ENCODE data around the gene NR1D1. TPM values are rescaled to one million over a fixed set of nuclear protein-coding genes. Genes with fewer than 3 reads are reported as not detected.

The NR1D1 gene
- total RNA-seq, 2 experiments from 2014 or later: 5.5 to 5.8 TPM

DNA sequence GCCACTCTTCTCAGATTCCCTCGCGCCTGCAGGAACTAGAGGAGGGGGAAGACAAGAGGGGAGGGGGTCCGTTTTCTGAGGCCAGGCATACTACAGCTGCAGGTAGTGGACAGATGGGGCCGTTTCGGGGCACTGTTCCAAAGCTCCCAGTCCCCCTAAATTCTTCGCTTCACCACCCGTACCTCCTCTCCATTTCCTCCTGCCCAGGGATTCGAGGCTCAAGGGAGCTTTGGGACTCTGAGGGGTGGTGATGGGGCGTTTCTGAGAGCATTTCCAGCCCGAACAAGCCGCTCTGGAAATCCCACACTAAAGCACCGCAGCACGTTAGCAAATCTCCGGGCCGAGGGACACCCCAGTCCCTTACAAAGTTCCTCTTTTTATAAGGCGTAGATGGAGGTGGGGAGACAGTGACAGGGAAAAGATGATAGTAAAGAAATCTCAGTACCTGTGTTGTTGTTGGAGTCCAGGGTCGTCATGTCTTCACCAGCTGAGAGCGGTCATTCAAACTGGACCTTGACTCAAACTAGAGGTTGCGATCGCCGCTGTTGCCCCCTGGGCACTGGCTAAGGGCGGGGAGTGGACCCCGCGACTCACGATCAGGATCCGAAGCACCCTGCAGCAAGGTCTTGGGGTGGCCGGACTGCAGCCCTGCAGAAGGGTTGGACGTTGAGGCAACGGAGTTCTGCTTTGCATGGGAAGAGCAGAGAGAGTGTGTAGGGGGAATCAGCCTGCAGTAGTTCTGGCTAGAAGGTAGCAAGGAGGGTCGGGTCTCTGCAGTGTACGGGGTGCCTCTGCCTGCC lies 570 bp downstream of the NR1D1 start:
- peaks cover 37% of the 10 kb centered on the region for H3K36me3 Mint-ChIP-seq (ENCODE audit: low read depth)
- CTCF ChIA-PET: interaction anchor here (0.6 to 8.5 kb wide), 15 partner anchors 10 to 120 kb away, joined by 3 to 97 read pairs (median 4); partner anchors contain the start of genes CASC3 and PSMD3

DNA sequence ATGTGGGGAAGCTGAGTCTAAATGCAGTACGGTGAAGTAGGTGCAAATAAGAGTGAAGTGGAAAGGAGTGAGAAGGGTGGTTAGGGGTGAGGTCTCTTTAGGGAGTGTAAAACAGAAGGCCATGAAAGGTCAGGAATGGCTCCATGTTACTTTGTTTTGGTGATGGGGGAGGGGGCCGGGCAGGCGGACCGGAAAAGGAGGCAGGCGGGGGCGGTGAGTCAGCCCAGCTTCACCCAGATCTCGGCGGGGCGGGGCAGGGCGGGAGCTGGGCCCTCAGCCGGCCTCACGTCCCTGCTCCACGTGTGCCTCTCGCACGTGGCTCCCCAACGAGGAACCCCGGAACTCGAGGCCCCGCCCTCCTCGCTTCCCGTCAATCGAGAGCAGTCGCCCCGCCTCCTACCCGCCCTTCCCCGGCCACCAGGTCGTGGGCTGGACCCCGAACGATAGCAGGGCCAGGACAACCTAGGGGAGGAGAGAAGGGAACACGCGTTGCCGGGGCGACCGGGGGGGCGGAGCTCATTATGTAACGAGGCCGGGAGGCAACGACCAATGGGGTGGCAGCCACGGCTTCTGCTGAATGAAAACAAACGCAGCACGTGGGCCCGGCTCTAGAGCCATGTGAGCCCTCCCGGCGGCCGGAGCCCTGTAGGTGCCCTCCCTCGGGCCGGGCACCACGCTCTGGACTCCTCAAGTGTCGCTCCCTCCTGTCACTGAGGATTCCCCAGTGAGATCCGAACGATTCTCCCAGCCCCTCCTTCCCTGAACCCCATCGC lies 1.4 kb downstream of the NR1D1 start:
- Mint-ChIP-seq H3K4me1 (peaks cover 87% of the 10 kb centered on the region), H3K27me3 (no peaks in the 10 kb centered on the region), H3K4me3 (peak overlapping the region; percentile 82), H3K36me3 (ENCODE audit: low read depth) (peaks cover 44% of the 10 kb centered on the region), H3K27ac (peak overlapping the region; percentile 91), H3K9me3 (no peaks in the 10 kb centered on the region)
- CTCF ChIA-PET: interaction anchor here (0.6 to 8.5 kb wide), 14 partner anchors 9 to 368 kb away, joined by 3 to 97 read pairs (median 4); partner anchors contain the start of genes MIEN1 and PSMD3
- DNase-seq: peak; percentile 96
- POLR2A ChIA-PET: no interaction called here

More for the DNA sequence above, 570 bp downstream of the NR1D1 start:
- no peaks in the 10 kb centered on the region for H3K9me3 Mint-ChIP-seq
- POLR2A ChIA-PET: no interaction called here
- H3K27ac Mint-ChIP-seq: peak overlapping the region; percentile 91
- no peaks in the 10 kb centered on the region for H3K27me3 Mint-ChIP-seq
- H3K4me1 Mint-ChIP-seq: peaks cover 88% of the 10 kb centered on the region
- peak overlapping the region; percentile 82 for H3K4me3 Mint-ChIP-seq
- no peak for DNase-seq

DNA sequence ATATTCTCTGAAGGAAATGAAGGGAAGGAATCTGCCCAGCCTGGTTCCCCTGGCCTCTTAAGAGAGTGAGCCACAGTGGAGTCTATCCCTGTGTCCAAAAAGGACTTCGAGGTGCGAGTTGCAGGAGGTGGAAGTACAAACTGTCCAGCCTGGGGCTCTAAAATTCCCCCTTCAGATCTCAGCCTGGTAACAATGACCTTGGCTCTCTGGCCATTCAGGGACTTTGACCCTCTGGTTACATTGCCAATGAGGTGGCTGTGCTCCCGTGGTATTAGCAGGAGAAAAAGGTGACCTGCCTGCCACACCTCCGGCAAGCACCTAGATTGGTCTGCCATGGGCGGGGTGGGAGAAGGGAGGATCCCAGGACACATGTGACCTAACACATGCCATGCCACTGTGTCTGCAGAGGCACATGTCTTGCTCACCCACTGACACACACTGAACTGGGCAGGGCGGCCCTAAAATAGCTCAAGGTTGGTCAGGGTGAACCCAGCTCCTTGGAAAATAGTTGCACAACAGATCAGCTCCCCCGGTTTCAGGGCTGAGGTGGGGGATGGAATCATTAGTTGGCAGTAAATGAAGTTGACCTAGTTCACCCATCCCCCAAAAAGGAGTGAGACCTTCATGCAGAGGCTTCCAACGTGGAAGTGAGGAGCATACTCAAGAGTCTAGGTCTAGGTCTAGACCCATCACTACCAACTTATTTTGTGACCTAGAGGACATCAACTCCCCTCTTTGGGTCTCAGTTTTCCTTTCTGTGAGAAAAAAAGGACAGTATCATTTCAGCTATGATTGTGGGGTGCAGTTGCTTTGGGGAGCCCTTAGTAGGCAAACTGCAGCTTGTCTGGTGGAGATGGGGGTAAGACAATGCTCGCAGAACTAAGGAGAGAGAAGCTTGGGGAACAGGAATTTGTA lies 2.2 kb downstream of the NR1D1 start:
- Mint-ChIP-seq H3K27me3 (no peaks in the 10 kb centered on the region), H3K4me3 (peak overlapping the region; percentile 82), H3K4me1 (peaks cover 82% of the 10 kb centered on the region), H3K27ac (peak overlapping the region; percentile 91), H3K36me3 (ENCODE audit: low read depth) (peaks cover 51% of the 10 kb centered on the region), H3K9me3 (no peaks in the 10 kb centered on the region)
- POLR2A ChIA-PET: no interaction called here
- CTCF ChIA-PET: interaction anchor here (0.6 to 8.5 kb wide), 12 partner anchors 8 to 187 kb away, joined by 3 to 97 read pairs (median 4); partner anchors contain the start of gene PSMD3
- DNase-seq: no peak

DNA sequence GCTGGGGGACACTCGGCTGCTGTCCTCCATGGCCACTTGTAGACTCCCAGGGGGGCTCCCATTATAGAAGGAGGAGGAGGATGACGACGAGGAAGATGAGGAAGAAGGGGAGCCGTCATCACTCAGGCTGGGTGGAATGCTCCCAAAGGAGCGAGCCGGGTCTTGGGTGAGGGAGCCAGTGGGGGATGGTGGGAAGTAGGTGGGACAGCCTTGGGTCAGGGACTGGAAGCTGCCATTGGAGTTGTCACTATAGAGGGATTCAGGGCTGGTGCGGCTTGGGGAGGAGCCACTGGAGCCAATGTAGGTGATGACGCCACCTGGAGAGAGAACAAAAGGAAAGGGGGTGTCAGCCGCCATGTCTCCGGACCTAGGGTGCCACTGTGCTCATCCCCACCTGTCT lies 3.3 kb downstream of the NR1D1 start:
- H3K36me3 Mint-ChIP-seq (ENCODE audit: low read depth): peaks cover 53% of the 10 kb centered on the region
- no peaks in the 10 kb centered on the region for H3K27me3 Mint-ChIP-seq
- H3K4me1 Mint-ChIP-seq: peaks cover 77% of the 10 kb centered on the region
- peak overlapping the region; percentile 67 for H3K4me3 Mint-ChIP-seq
- DNase-seq: no peak
- ChIA-PET POLR2A (no interaction called here), CTCF (interaction anchor here (0.6 to 8.5 kb wide), 4 partner anchors 16 to 30 kb away, joined by 3 to 97 read pairs (median 16); no protein-coding TSS in a partner anchor)
- H3K27ac Mint-ChIP-seq: peak overlapping the region; percentile 90
- no peaks in the 10 kb centered on the region for H3K9me3 Mint-ChIP-seq

DNA sequence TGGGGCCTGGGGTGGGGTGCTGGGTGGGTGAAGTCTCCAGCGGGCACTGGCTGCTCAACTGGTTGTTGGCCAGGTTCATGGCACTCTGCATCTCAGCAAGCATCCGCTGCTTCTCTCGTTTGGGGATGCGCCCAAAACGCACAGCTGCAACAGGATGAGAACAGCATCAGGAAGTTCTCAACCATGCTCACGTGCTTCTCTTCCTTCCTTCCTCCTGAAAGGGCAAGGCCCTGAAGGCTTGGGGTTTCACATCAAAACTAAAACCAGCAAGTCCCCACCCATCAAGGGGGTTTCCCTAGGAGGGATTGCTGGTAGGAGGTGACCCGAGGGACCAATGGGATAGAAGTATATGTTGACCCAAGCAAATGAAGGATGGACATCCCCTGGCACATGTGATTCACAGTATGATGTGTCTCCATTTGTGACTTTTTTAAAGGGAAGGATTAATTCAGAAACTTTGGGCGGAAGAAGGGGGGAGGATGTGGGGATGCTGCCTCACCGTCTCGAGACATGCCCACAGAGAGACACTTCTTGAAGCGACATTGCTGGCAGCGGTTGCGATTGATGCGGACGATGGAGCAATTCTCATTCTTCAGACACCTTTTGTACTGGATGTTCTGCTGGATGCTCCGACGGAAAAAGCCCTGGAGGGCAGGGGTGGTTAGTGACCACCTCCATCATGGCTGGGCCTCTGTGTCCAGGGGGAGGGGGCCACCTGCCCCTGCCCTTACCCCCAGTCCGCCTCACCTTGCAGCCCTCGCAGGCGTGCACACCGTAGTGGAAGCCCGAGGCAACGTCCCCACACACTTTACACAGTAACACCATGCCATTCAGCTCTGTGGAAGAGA lies 4.2 kb downstream of the NR1D1 start:
- ChIA-PET CTCF (interaction anchor here (0.7 to 4.7 kb wide), 4 partner anchors 10 to 21 kb away, joined by 3 to 27 read pairs (median 6); no protein-coding TSS in a partner anchor), POLR2A (interaction anchor here (0.7 kb wide), 1 partner anchor 33 kb away, joined by 4 read pairs; no protein-coding TSS in a partner anchor)
- Mint-ChIP-seq H3K27ac (peak overlapping the region; percentile 90), H3K9me3 (no peaks in the 10 kb centered on the region), H3K4me3 (peak overlapping the region; percentile 67), H3K4me1 (peaks cover 71% of the 10 kb centered on the region), H3K27me3 (no peaks in the 10 kb centered on the region), H3K36me3 (ENCODE audit: low read depth) (peaks cover 53% of the 10 kb centered on the region)
- DNase-seq: peak; percentile 93

DNA sequence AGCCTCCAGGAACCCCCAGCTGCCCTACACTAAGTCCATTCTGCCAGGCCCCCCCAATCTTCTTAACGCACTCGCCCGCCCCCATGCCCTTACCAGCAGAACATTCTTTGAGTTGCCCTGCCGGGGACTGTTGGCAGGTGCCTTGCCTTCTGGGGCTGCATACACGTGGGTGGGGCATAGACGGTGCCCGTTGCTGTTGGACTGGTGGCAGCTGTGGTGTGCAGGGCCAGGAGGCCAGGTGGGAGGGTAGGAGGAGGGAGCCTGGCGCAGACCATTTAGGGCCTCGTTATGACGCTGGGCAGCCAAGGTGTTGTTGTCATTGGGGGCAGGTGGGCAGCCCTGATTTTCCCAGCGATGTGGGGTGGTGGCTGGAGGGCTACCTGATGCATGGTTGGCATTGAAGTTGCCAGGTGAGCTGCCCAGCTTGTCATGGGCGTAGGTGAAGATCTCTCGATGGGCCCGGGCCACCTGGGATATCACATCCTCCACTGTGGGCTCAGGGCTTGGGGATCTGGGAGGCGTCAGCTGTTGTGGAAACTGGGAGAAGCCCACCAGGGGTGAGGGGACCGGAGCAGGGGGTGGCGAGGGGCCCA lies 4.9 kb downstream of the NR1D1 start:
- H3K27me3 Mint-ChIP-seq: no peaks in the 10 kb centered on the region
- H3K4me1 Mint-ChIP-seq: peaks cover 64% of the 10 kb centered on the region
- CTCF ChIA-PET: interaction anchor here (0.8 to 4.7 kb wide), 4 partner anchors 9 to 20 kb away, joined by 3 to 27 read pairs (median 6); no protein-coding TSS in a partner anchor
- H3K27ac Mint-ChIP-seq: peak overlapping the region; percentile 90
- H3K36me3 Mint-ChIP-seq (ENCODE audit: low read depth): peaks cover 53% of the 10 kb centered on the region
- DNase-seq: no peak
- POLR2A ChIA-PET: interaction anchor here (0.7 kb wide), 1 partner anchor 32 kb away, joined by 4 read pairs; no protein-coding TSS in a partner anchor
- H3K4me3 Mint-ChIP-seq: peak overlapping the region; percentile 67
- H3K9me3 Mint-ChIP-seq: no peaks in the 10 kb centered on the region

DNA sequence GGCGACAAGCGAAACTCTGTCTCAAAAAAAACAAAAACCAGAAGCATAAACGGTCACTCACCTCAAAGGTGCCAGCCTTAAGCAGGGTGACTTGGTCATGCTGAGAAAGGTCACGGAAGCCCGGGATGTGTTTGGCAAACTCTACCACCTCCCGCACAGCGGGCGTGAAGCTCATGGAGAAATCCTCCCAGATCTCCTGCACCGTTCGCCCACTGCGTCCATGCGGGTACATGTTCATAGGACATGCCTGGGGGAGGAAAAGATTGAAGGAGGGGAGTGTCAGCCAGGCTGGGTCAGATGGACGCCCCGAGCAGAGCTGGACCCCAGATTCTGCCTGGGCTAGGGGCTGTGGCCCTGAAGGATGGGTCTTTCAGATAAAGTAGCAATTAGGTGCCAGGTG lies 5.5 kb downstream of the NR1D1 start:
- ChIA-PET POLR2A (no interaction called here), CTCF (interaction anchor here (0.8 to 4.7 kb wide), 3 partner anchors 9 to 20 kb away, joined by 3 to 27 read pairs (median 8); no protein-coding TSS in a partner anchor)
- Mint-ChIP-seq H3K9me3 (no peaks in the 10 kb centered on the region), H3K36me3 (ENCODE audit: low read depth) (peaks cover 53% of the 10 kb centered on the region), H3K4me3 (no peak overlapping the region), H3K4me1 (peaks cover 59% of the 10 kb centered on the region), H3K27ac (peak overlapping the region; percentile 90), H3K27me3 (no peaks in the 10 kb centered on the region)
- DNase-seq: no peak

DNA sequence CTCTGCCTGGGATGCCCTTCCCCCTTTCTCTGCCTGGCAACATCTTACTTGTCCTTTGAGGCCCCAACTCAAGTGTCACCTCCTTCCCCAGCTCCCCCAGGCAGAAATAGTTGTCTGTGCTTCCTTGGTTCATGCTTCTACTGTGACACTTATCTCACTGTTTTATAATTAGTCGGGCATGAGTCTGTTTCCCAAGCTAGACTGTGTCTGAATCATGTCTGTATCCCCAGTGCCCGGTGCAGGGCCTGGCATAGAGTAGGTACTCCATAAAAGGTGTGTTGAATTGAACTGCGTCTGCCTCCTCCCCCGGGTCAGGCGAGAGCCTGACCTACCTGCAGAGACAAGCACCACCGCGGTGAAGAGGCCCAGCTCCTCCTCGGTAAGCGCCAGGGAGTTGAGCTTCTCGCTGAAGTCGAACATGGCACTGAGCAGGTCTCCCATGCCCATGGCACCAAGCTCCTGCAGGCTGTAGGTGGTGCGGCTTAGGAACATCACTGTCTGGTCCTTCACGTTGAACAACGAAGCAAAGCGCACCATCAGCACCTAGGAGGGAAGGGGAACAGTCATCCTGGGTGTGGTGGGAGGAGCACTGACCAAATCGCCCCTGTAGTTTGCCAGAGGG lies 6.7 kb downstream of the NR1D1 start:
- POLR2A ChIA-PET: no interaction called here
- Mint-ChIP-seq H3K4me3 (no peak overlapping the region), H3K36me3 (ENCODE audit: low read depth) (peaks cover 52% of the 10 kb centered on the region), H3K27ac (peak overlapping the region; percentile 65), H3K4me1 (peaks cover 48% of the 10 kb centered on the region), H3K27me3 (no peaks in the 10 kb centered on the region), H3K9me3 (no peaks in the 10 kb centered on the region)
- no peak for DNase-seq
- CTCF ChIA-PET: interaction anchor here (0.9 to 4.7 kb wide), 6 partner anchors 19 to 75 kb away, joined by 3 to 27 read pairs (median 4); no protein-coding TSS in a partner anchor

DNA sequence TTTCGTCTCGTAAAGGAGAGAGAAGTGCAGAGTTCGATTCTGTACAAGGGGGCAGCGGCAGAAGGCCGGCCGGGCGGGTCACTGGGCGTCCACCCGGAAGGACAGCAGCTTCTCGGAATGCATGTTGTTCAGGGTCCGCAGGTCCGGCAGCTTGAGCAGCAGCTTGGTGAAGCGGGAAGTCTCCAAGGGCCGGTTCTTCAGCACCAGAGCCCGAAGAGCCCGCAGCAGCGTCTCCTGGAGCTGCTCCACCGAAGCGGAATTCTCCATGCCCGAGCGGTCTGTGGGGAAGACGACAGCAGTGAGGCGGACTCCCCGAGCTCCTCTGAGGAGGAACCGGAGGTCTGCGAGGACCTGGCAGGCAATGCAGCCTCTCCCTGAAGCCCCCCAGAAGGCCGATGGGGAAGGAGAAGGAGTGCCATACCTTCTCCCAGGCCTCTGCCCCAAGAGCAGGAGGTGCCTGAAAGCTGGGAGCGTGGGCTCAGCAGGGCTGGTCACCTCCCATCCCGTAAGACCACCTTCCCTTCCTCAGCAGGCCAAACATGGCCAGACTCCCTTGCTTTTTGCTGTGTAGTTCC lies 7.3 kb downstream of the NR1D1 start:
- CTCF ChIA-PET: interaction anchor here (0.9 to 4.7 kb wide), 6 partner anchors 18 to 76 kb away, joined by 3 to 27 read pairs (median 4); no protein-coding TSS in a partner anchor
- H3K36me3 Mint-ChIP-seq (ENCODE audit: low read depth): peaks cover 46% of the 10 kb centered on the region
- H3K9me3 Mint-ChIP-seq: no peaks in the 10 kb centered on the region
- no peak overlapping the region for H3K4me3 Mint-ChIP-seq
- H3K27me3 Mint-ChIP-seq: no peaks in the 10 kb centered on the region
- no peak overlapping the region for H3K27ac Mint-ChIP-seq
- H3K4me1 Mint-ChIP-seq: peaks cover 42% of the 10 kb centered on the region
- DNase-seq: no peak
- POLR2A ChIA-PET: no interaction called here

DNA sequence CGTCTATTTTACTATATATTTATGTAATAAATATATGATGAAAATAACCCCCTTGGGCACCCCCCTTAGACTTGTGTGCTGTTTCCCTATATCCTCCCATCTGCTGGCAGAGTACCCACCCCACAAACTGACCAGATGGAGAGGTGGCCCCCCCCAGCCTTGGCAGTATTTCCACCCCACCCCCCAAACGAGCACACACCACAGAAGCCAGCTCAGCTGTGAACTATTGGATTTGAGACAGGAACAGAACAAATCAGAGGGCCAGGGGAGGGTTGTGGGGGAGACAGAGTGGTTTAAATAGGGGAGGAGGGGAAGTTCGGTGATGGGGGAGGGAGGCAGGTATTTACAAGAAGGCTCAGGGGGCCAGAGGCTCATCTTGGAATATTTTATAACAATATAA lies 7.8 kb downstream of the NR1D1 start:
- no peak for DNase-seq
- H3K4me1 Mint-ChIP-seq: peaks cover 37% of the 10 kb centered on the region
- ChIA-PET POLR2A (no interaction called here), CTCF (interaction anchor here (1.0 kb wide), 1 partner anchor 28 kb away, joined by 4 read pairs; no protein-coding TSS in a partner anchor)
- no peaks in the 10 kb centered on the region for H3K27me3 Mint-ChIP-seq
- no peak overlapping the region for H3K4me3 Mint-ChIP-seq
- H3K9me3 Mint-ChIP-seq: no peaks in the 10 kb centered on the region
- peaks cover 41% of the 10 kb centered on the region for H3K36me3 Mint-ChIP-seq (ENCODE audit: low read depth)
- no peak overlapping the region for H3K27ac Mint-ChIP-seq
